PC-3 (cell line): ENCODE results near the gene RNH1. TPM values are rescaled to one million over a fixed set of nuclear protein-coding genes. Genes with fewer than 3 reads are reported as not detected.

Experiments
- ATAC-seq: fragments of 200-7000 bp; cut with Tn5 transposase; 2 replicates; pipeline ENCODE4 v1.9.1; 2020; ENCODE audit warnings: mild to moderate bottlenecking, moderate library complexity
- BruUV-seq: library from RNA; stranded (reverse); fragments of 400-500 nt; replicated peaks from 2 replicates; lab custom pipeline; 2021; lab: Mats Ljungman, UMichigan
- CTCF ChIA-PET: fragments of 300-600 bp; sonication (Branson Sonifier 250); formaldehyde crosslinking; loops from one replicate; lab custom pipeline; 2022; ENCODE audit warnings: antibody characterized with exemption; lab: Charles Lee
- POLR2A ChIA-PET: fragments of 300-600 bp; sonication (Branson Sonifier 250); formaldehyde crosslinking; loops from one replicate; lab custom pipeline; 2022; ENCODE audit warnings: antibody characterized with exemption; ENCODE audit not compliant: unreplicated experiment; lab: Charles Lee
- DNase-seq: peaks from one replicate; pipeline ENCODE4 v3.0.0-alpha.2; 2015
- H2AFZ ChIP-seq: fragments of 300-600 bp; sonication (generic); 2 replicates; pipeline ENCODE4 v1.6.0; 2016; ENCODE audit warnings: antibody characterized with exemption, low read length
- H3F3A ChIP-seq: fragments of 300-600 bp; sonication (generic); one replicate; pipeline ENCODE4 v1.6.0; 2017; ENCODE audit warnings: antibody characterized with exemption, low read length, control low read depth, mild to moderate bottlenecking; ENCODE audit not compliant: unreplicated experiment
- H3K27ac ChIP-seq: fragments of 300-600 bp; sonication (generic); 2 replicates; pipeline ENCODE4 v1.5.1; 2016; ENCODE audit warnings: mild to moderate bottlenecking, low read length
- H3K27me3 ChIP-seq: fragments of 300-600 bp; sonication (generic); 2 replicates; pipeline ENCODE4 v1.6.1; 2016; ENCODE audit warnings: low read length, mixed read lengths
- H3K36me3 ChIP-seq: fragments of 300-600 bp; sonication (generic); 2 replicates; pipeline ENCODE4 v1.6.1; 2016; ENCODE audit warnings: low read depth, mixed run types, low read length, mixed read lengths
- H3K4me1 ChIP-seq: fragments of 300-600 bp; sonication (generic); 2 replicates; pipeline ENCODE4 v1.5.1; 2016; ENCODE audit warnings: low read length; ENCODE audit not compliant: insufficient read depth
- H3K4me2 ChIP-seq: fragments of 300-600 bp; sonication (generic); 2 replicates; pipeline ENCODE4 v1.6.0; 2016; ENCODE audit warnings: low read length
- H3K4me3 ChIP-seq: fragments of 300-600 bp; sonication (generic); 2 replicates; pipeline ENCODE4 v1.5.1; 2016; ENCODE audit warnings: mild to moderate bottlenecking, low read length, mixed read lengths
- H3K79me2 ChIP-seq: fragments of 300-600 bp; sonication (generic); 2 replicates; pipeline ENCODE4 v1.6.1; 2017; ENCODE audit warnings: low read length, mixed read lengths
- H3K9ac ChIP-seq: fragments of 300-600 bp; sonication (generic); 2 replicates; pipeline ENCODE4 v1.6.0; 2016; ENCODE audit warnings: mild to moderate bottlenecking, low read length
- H3K9me2 ChIP-seq: fragments of 300-600 bp; sonication (generic); replicated peaks from 2 replicates; pipeline ENCODE4 v1.6.1; 2016; ENCODE audit warnings: mixed run types, low read length, mixed read lengths
- H3K9me3 ChIP-seq: fragments of 300-600 bp; sonication (generic); 2 replicates; pipeline ENCODE4 v1.6.1; 2016; ENCODE audit warnings: low read length, mixed read lengths
- H4K20me1 ChIP-seq: fragments of 300-600 bp; sonication (generic); 2 replicates; pipeline ENCODE4 v1.6.1; 2016; ENCODE audit warnings: low read length, mixed read lengths
- CTCF ChIP-seq: fragments of 300-600 bp; sonication (generic); conservative IDR thresholded peaks from 2 replicates; pipeline ENCODE4 v1.5.1; 2017; ENCODE audit warnings: antibody characterized with exemption, low read depth, mild to moderate bottlenecking, low read length
- EZH2 ChIP-seq: fragments of 300-600 bp; sonication (generic); IDR thresholded peaks from one replicate; pipeline ENCODE4 v1.6.1; 2017; ENCODE audit warnings: antibody characterized with exemption, mild to moderate bottlenecking, low read length; ENCODE audit not compliant: unreplicated experiment
- EZH2phosphoT487 ChIP-seq: fragments of 300-600 bp; sonication (generic); IDR thresholded peaks from 2 replicates; pipeline ENCODE4 v1.6.1; 2018; ENCODE audit warnings: mild to moderate bottlenecking, antibody characterized with exemption, low read length, borderline replicate concordance
- intact Hi-C: fragments of 100-400 bp; cut with micrococcal nuclease; formaldehyde crosslinking; loops from 2 replicates; pipeline ENCODE4 v1.9.0; 2023
- total RNA-seq: library from RNA; depleted of rRNA; stranded (reverse); fragments of >200 nt; gene quantifications from 2 replicates; pipeline ENCODE4 v1.2.3, GENCODE V29; 2014

RNH1 gene
- total RNA-seq, 1 experiment from 2014 or later = 258 TPM

DNA sequence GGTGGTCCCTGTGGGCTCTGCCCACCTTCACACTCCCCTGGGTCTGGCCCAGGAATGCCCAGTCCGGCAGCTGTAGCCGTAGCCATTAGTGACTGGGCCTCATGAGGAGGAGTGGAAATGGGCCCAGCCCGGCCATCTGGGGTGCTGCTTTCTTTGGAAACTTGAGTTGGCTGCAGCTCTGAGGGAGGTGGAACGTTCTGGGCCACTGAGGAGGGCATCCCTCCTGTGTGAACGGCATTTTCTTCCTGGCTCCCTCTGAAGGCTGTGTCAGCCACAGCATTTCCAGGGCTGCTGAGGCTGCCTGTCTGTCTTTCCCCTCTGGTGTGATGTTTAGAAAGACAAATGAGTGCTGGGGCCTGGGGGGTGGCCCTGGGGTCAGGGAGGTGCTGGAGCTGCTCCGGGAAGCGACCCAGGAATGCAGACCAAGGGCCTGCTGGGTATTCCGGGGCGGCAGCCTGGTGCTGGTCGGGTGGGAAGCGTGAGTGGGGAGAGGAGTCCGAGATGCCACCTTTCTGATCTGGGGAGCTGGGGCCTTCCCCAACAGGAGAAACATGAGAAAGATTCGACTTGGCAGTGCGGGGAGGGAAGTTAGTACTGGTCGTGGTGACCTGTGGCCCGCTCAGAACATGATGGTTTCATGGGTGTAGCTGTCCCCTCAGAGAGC is 29.9 kb downstream of the RNH1 start:
- Histone ChIP-seq H3F3A (no peaks in the 10 kb centered on the region), H3K4me3 (no peak overlapping the region), H3K4me1 (no peaks in the 10 kb centered on the region), H2AFZ (no peak overlapping the region), H4K20me1 (no peaks in the 10 kb centered on the region), H3K79me2 (no peaks in the 10 kb centered on the region), H3K9me2 (no peaks in the 10 kb centered on the region), H3K9ac (no peak overlapping the region), H3K27ac (no peak overlapping the region), H3K9me3 (no peaks in the 10 kb centered on the region), H3K27me3 (no peaks in the 10 kb centered on the region), H3K4me2 (no peak overlapping the region), H3K36me3 (no peaks in the 10 kb centered on the region)
- CTCF ChIA-PET = no interaction called here
- POLR2A ChIA-PET = no interaction called here
- ATAC-seq (no peak), DNase-seq (no peak)
- TF ChIP-seq EZH2 = no peak
- intact Hi-C loops = no loop called here
- no TSS peak for BruUV-seq

DNA sequence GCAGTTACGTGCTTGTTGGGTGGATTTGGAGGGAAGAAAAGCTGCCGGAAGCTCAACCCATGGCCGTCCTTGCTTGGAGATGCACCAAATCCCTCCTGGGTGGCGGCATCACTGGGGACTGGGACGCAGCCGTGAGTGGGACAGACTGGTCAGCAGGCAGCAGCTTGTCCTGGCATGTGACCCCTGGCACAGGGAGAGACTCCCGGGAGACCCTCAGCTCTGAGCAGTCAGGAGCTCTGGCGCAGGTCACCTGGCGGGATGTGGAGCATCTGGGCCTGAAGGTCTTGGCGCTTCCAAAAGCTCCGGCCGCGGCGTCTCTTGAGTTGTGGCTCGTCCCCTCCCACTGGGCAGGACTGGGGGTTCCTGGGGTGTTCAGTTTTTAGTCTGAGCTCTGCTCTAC is 30.6 kb downstream of the RNH1 start:
- no peak overlapping the region for H3K4me2 ChIP-seq
- no peak overlapping the region for H3K27ac ChIP-seq
- no peaks in the 10 kb centered on the region for H4K20me1 ChIP-seq
- no TSS peak for BruUV-seq
- no peaks in the 10 kb centered on the region for H3K9me2 ChIP-seq
- intact Hi-C loops = no loop called here
- no peak overlapping the region for H3K4me3 ChIP-seq
- no peaks in the 10 kb centered on the region for H3K9me3 ChIP-seq
- no peaks in the 10 kb centered on the region for H3K79me2 ChIP-seq
- H3K36me3 ChIP-seq = no peaks in the 10 kb centered on the region
- no peak overlapping the region for H2AFZ ChIP-seq
- ATAC-seq (no peak), DNase-seq (no peak)
- no peak overlapping the region for H3K9ac ChIP-seq
- POLR2A ChIA-PET = no interaction called here
- no peak for TF ChIP-seq EZH2phosphoT487
- no peak for TF ChIP-seq EZH2
- TF ChIP-seq CTCF = no peak
- H3K4me1 ChIP-seq = no peaks in the 10 kb centered on the region
- CTCF ChIA-PET = no interaction called here
- H3F3A ChIP-seq = no peaks in the 10 kb centered on the region
- H3K27me3 ChIP-seq = no peaks in the 10 kb centered on the region

DNA sequence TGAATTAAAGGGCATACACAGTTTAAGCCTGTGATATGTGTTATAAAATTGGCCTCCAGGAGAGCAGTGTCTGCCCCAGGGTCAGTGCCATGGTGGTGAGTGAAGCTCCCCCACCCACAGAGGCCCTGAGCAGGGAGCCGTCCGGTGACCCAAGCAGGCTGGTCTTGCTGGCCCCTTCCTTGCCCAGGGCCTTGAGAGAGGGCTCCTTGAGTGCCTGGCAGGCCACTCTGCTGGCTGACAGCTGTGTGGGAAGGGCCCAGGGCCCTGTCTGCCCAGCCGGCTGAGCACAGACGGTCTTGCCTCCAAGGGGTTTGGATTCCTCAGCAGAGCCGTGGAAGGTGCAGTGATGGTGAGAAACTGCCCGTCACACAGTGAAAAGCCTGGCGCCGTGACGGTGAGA is 31.1 kb downstream of the RNH1 start:
- BruUV-seq = no TSS peak
- no peaks in the 10 kb centered on the region for H4K20me1 ChIP-seq
- H3K36me3 ChIP-seq = no peaks in the 10 kb centered on the region
- H2AFZ ChIP-seq = no peak overlapping the region
- no peaks in the 10 kb centered on the region for H3K27me3 ChIP-seq
- intact Hi-C loops = no loop called here
- no peak for TF ChIP-seq EZH2
- no peak for TF ChIP-seq CTCF
- no peak for TF ChIP-seq EZH2phosphoT487
- no peak overlapping the region for H3K9ac ChIP-seq
- no peaks in the 10 kb centered on the region for H3K9me2 ChIP-seq
- DNase-seq = no peak
- H3F3A ChIP-seq = no peaks in the 10 kb centered on the region
- H3K4me2 ChIP-seq = no peak overlapping the region
- no peaks in the 10 kb centered on the region for H3K9me3 ChIP-seq
- POLR2A ChIA-PET = no interaction called here
- no peaks in the 10 kb centered on the region for H3K79me2 ChIP-seq
- no peak overlapping the region for H3K4me3 ChIP-seq
- no peak overlapping the region for H3K27ac ChIP-seq
- H3K4me1 ChIP-seq = no peaks in the 10 kb centered on the region
- no peak for ATAC-seq
- CTCF ChIA-PET = no interaction called here
